Measurements from ENCODE around the gene ACACA.
"Not testable (repeated sequence)": the region's sequence is repeated elsewhere in the genome, so short reads cannot be mapped to it uniquely, and the experiment has no call there.

Gene ACACA

GRCh38 chr17:37422971-37423625, 16.5 kb upstream of the ACACA start:
- Histone ChIP-seq H3K27ac (ENCODE audit: low read depth, low read length) (no peak overlapping the region), H3K4me3 (ENCODE audit: low read length) (no peak overlapping the region), H3K36me3 (ENCODE audit: control insufficient read depth, insufficient read depth, low read length) (peaks cover 8% of the 10 kb centered on the region), H3K4me1 (ENCODE audit: control insufficient read depth, insufficient read depth, low read length) (no peaks in the 10 kb centered on the region), H3K27me3 (ENCODE audit: control insufficient read depth, insufficient read depth, low read length) (no peaks in the 10 kb centered on the region), H3K9ac (ENCODE audit: low read length) (no peak overlapping the region)

- H3K27ac ChIP-seq (ENCODE audit: low read depth, low read length), result no peak overlapping the region
- peaks cover 2% of the 10 kb centered on the region for H3K36me3 ChIP-seq (ENCODE audit: control insufficient read depth, insufficient read depth, low read length)
- H3K4me1 ChIP-seq (ENCODE audit: control insufficient read depth, insufficient read depth, low read length), result no peaks in the 10 kb centered on the region
- H3K27me3 ChIP-seq (ENCODE audit: control insufficient read depth, insufficient read depth, low read length), result no peaks in the 10 kb centered on the region
- no peak overlapping the region for H3K4me3 ChIP-seq (ENCODE audit: low read length)
- no peak overlapping the region for H3K9ac ChIP-seq (ENCODE audit: low read length)
Measured at GRCh38 chr17:37417852-37418251, 11.2 kb upstream of the ACACA start.

- H3K36me3 ChIP-seq (ENCODE audit: control insufficient read depth, insufficient read depth, low read length), result peaks cover 2% of the 10 kb centered on the region
- H3K27me3 ChIP-seq (ENCODE audit: control insufficient read depth, insufficient read depth, low read length), result no peaks in the 10 kb centered on the region
- H3K9ac ChIP-seq (ENCODE audit: low read length), result no peak overlapping the region
- H3K27ac ChIP-seq (ENCODE audit: low read depth, low read length), result no peak overlapping the region
- no peak overlapping the region for H3K4me3 ChIP-seq (ENCODE audit: low read length)
- H3K4me1 ChIP-seq (ENCODE audit: control insufficient read depth, insufficient read depth, low read length), result no peaks in the 10 kb centered on the region
Measured at GRCh38 chr17:37413875-37414519, 7.4 kb upstream of the ACACA start.

GRCh38 chr17:37410357-37410756, 3.7 kb upstream of the ACACA start:
- Histone ChIP-seq H3K4me1 (ENCODE audit: control insufficient read depth, insufficient read depth, low read length) (no peaks in the 10 kb centered on the region), H3K27me3 (ENCODE audit: control insufficient read depth, insufficient read depth, low read length) (no peaks in the 10 kb centered on the region), H3K4me3 (ENCODE audit: low read length) (no peak overlapping the region), H3K27ac (ENCODE audit: low read depth, low read length) (no peak overlapping the region), H3K9ac (ENCODE audit: low read length) (no peak overlapping the region), H3K36me3 (ENCODE audit: control insufficient read depth, insufficient read depth, low read length) (peaks cover 2% of the 10 kb centered on the region)

GRCh38 chr17:37408145-37408479, 1.5 kb upstream of the ACACA start:
- not testable (repeated sequence) for H3K27ac ChIP-seq (ENCODE audit: low read depth, low read length); H3K4me1 ChIP-seq (ENCODE audit: control insufficient read depth, insufficient read depth, low read length); H3K36me3 ChIP-seq (ENCODE audit: control insufficient read depth, insufficient read depth, low read length); H3K4me3 ChIP-seq (ENCODE audit: low read length); H3K9ac ChIP-seq (ENCODE audit: low read length); H3K27me3 ChIP-seq (ENCODE audit: control insufficient read depth, insufficient read depth, low read length)

GRCh38 chr17:37405955-37406634, 541 bp downstream of the ACACA start:
- H3K4me3 ChIP-seq (ENCODE audit: low read length), result peak overlapping the region; percentile 69
- H3K4me1 ChIP-seq (ENCODE audit: control insufficient read depth, insufficient read depth, low read length), result no peaks in the 10 kb centered on the region
- H3K27me3 ChIP-seq (ENCODE audit: control insufficient read depth, insufficient read depth, low read length), result no peaks in the 10 kb centered on the region
- peak overlapping the region; percentile 20 for H3K9ac ChIP-seq (ENCODE audit: low read length)
- no peaks in the 10 kb centered on the region for H3K36me3 ChIP-seq (ENCODE audit: control insufficient read depth, insufficient read depth, low read length)
- H3K27ac ChIP-seq (ENCODE audit: low read depth, low read length), result peak overlapping the region; percentile 84

- not testable (repeated sequence) for H3K27ac ChIP-seq (ENCODE audit: low read depth, low read length); H3K4me3 ChIP-seq (ENCODE audit: low read length); H3K27me3 ChIP-seq (ENCODE audit: control insufficient read depth, insufficient read depth, low read length); H3K9ac ChIP-seq (ENCODE audit: low read length); H3K4me1 ChIP-seq (ENCODE audit: control insufficient read depth, insufficient read depth, low read length); H3K36me3 ChIP-seq (ENCODE audit: control insufficient read depth, insufficient read depth, low read length)
Measured at GRCh38 chr17:37405522-37405921, 1.1 kb downstream of the ACACA start.

- Histone ChIP-seq H3K27ac (ENCODE audit: low read depth, low read length) (no peak overlapping the region), H3K4me3 (ENCODE audit: low read length) (no peak overlapping the region), H3K36me3 (ENCODE audit: control insufficient read depth, insufficient read depth, low read length) (no peaks in the 10 kb centered on the region), H3K27me3 (ENCODE audit: control insufficient read depth, insufficient read depth, low read length) (no peaks in the 10 kb centered on the region), H3K4me1 (ENCODE audit: control insufficient read depth, insufficient read depth, low read length) (no peaks in the 10 kb centered on the region), H3K9ac (ENCODE audit: low read length) (no peak overlapping the region)
Measured at GRCh38 chr17:37400505-37400904, 6.1 kb downstream of the ACACA start.

- Histone ChIP-seq H3K27me3 (ENCODE audit: control insufficient read depth, insufficient read depth, low read length) (no peaks in the 10 kb centered on the region), H3K36me3 (ENCODE audit: control insufficient read depth, insufficient read depth, low read length) (no peaks in the 10 kb centered on the region), H3K4me1 (ENCODE audit: control insufficient read depth, insufficient read depth, low read length) (no peaks in the 10 kb centered on the region), H3K27ac (ENCODE audit: low read depth, low read length) (no peak overlapping the region), H3K9ac (ENCODE audit: low read length) (no peak overlapping the region), H3K4me3 (ENCODE audit: low read length) (no peak overlapping the region)
Measured at GRCh38 chr17:37399265-37399803, 7.3 kb downstream of the ACACA start.

GRCh38 chr17:37393352-37393751, 13.3 kb downstream of the ACACA start:
- H3K4me3 ChIP-seq (ENCODE audit: low read length), result no peak overlapping the region
- no peak overlapping the region for H3K27ac ChIP-seq (ENCODE audit: low read depth, low read length)
- H3K4me1 ChIP-seq (ENCODE audit: control insufficient read depth, insufficient read depth, low read length), result no peaks in the 10 kb centered on the region
- H3K27me3 ChIP-seq (ENCODE audit: control insufficient read depth, insufficient read depth, low read length), result no peaks in the 10 kb centered on the region
- H3K9ac ChIP-seq (ENCODE audit: low read length), result no peak overlapping the region
- H3K36me3 ChIP-seq (ENCODE audit: control insufficient read depth, insufficient read depth, low read length), result no peaks in the 10 kb centered on the region

GRCh38 chr17:37392024-37392590, 14.5 kb downstream of the ACACA start:
- Histone ChIP-seq H3K9ac (ENCODE audit: low read length) (no peak overlapping the region), H3K36me3 (ENCODE audit: control insufficient read depth, insufficient read depth, low read length) (no peaks in the 10 kb centered on the region), H3K27ac (ENCODE audit: low read depth, low read length) (no peak overlapping the region), H3K4me1 (ENCODE audit: control insufficient read depth, insufficient read depth, low read length) (no peaks in the 10 kb centered on the region), H3K27me3 (ENCODE audit: control insufficient read depth, insufficient read depth, low read length) (no peaks in the 10 kb centered on the region), H3K4me3 (ENCODE audit: low read length) (no peak overlapping the region)

GRCh38 chr17:37391146-37391545, 15.5 kb downstream of the ACACA start:
- H3K4me3 ChIP-seq (ENCODE audit: low read length), result no peak overlapping the region
- no peaks in the 10 kb centered on the region for H3K4me1 ChIP-seq (ENCODE audit: control insufficient read depth, insufficient read depth, low read length)
- no peaks in the 10 kb centered on the region for H3K36me3 ChIP-seq (ENCODE audit: control insufficient read depth, insufficient read depth, low read length)
- H3K9ac ChIP-seq (ENCODE audit: low read length), result no peak overlapping the region
- H3K27me3 ChIP-seq (ENCODE audit: control insufficient read depth, insufficient read depth, low read length), result no peaks in the 10 kb centered on the region
- no peak overlapping the region for H3K27ac ChIP-seq (ENCODE audit: low read depth, low read length)

Data from rectal smooth muscle tissue (tissue), 1 donor.